Gastroesophageal sphincter (tissue), 4 donors: ENCODE measurements around the gene CAPN10. TPM values are rescaled to one million over a fixed set of nuclear protein-coding genes. Genes with fewer than 3 reads are reported as not detected.
"Not testable (repeated sequence)": the region's sequence is repeated elsewhere in the genome, so short reads cannot be mapped to it uniquely, and the experiment has no call there.

Experiments
- ATAC-seq: fragments of 150-250 bp; one replicate; pipeline ENCODE4 v1.9.1; 2016; ENCODE audit warnings: mild to moderate bottlenecking, moderate library complexity
- H3K27ac ChIP-seq, 4 donors: fragments of 200-600 bp; sonication (generic) in 3 of 4; 1 replicate in 3 of 4; 2 replicates in 1 of 4; pipeline ENCODE4 v1.5.1; 2016 to 2019
- H3K27me3 ChIP-seq: fragments of 200-600 bp; sonication (generic); one replicate; pipeline ENCODE4 v1.5.1; 2019
- H3K36me3 ChIP-seq, 2 donors: fragments of 200-600 bp; sonication (generic); one replicate each; pipeline ENCODE4 v1.5.1; 2019; ENCODE audit warnings: control low read depth in 1 of 2
- H3K4me1 ChIP-seq, 3 donors: fragments of 200-600 bp; sonication (generic); 1 replicate in 2 of 3; 2 replicates in 1 of 3; pipeline ENCODE4 v1.5.1; 2016 to 2019; ENCODE audit warnings: control low read depth in 2 of 3
- H3K4me3 ChIP-seq, 2 donors: fragments of 200-600 bp; sonication (generic); one replicate each; pipeline ENCODE4 v1.5.1; 2019; ENCODE audit warnings: mild to moderate bottlenecking in 1 of 2, moderate library complexity in 1 of 2
- H3K9me3 ChIP-seq, 3 donors: fragments of 200-600 bp; sonication (generic); one replicate each; pipeline ENCODE4 v1.5.1; 2017 to 2019; ENCODE audit warnings: control low read depth in 2 of 3
- EP300 ChIP-seq: sonication (generic); formaldehyde crosslinking; IDR thresholded peaks from one replicate; pipeline ENCODE4 v1.6.1; 2017; ENCODE audit warnings: antibody characterized with exemption, mild to moderate bottlenecking
- POLR2A ChIP-seq, 2 donors: fragments of 450-650 bp; IDR thresholded peaks; one replicate each; pipeline ENCODE4 v1.6.1; 2017; ENCODE audit warnings: antibody characterized with exemption in 2 of 2, mild to moderate bottlenecking in 2 of 2, moderate library complexity in 1 of 2
- POLR2AphosphoS5 ChIP-seq: sonication (generic); formaldehyde crosslinking; IDR thresholded peaks from one replicate; pipeline ENCODE4 v1.6.1; 2017; ENCODE audit warnings: antibody characterized with exemption
- WGBS, 2 donors: methylation state at CpG; one replicate each; pipeline ENCODE4 v1.1.5; 2018; ENCODE audit warnings: low coverage in 1 of 2; 5-methylcytosine and 5-hydroxymethylcytosine counted together
- total RNA-seq, 4 donors: library from RNA; depleted of rRNA; stranded (reverse); fragments of >200 nt; gene quantifications; one replicate each; pipeline ENCODE4 v1.1.0, GENCODE V29; 2016
- TF ChIP-seq, protein P1 (sequence below), 4 experiments: fragments of 200-600 bp in 2 of 4; fragments of 450-650 bp in 2 of 4; sonication (generic) in 1 of 4; IDR thresholded peaks; one replicate each; pipeline ENCODE4 v1.5.1; 2017 to 2019; ENCODE audit warnings: antibody characterized with exemption in 4 of 4, mild to moderate bottlenecking in 2 of 4, moderate library complexity in 2 of 4

The CAPN10 gene
- total RNA-seq, 4 donors from 2014 or later, result 19.2 to 34.7 (median 23.2) TPM

DNA sequence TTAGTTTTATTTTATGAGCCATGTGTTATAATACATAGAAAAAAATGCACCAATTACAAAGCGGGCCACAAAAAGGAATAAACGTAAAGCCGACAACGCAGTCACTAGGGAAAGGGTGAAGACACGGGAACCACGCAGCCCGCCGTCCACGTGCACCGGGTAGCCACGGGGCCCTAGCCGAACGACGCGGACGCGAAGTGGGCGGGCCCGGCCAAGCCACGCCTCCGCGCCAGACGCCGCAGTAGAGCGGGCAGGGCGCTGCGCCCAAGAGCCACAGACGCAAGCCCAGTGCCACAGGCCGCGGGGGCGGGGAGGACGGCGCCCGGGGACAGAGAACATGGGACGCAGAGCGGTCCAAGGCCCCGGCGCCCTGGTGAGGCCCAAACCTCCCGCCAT is 26.5 kb upstream of the CAPN10 start, which contains the start of gene DUSP28:
Gene DUSP28 (plus strand): TSS at position 274 of the 396 bp plus-strand sequence. CDS start 328 bp downstream, outside the sequence.
- H3K27ac ChIP-seq, result peak within 1 kb of the TSS; percentile 90 to 100 (median 100)
- peak; percentile 58 to 74 for TF ChIP-seq POLR2A (IDR thresholded peaks at IDR 0.05)
- peak; percentile 83 for TF ChIP-seq POLR2AphosphoS5
- no peak for TF ChIP-seq EP300
- TF ChIP-seq, protein P1, sequence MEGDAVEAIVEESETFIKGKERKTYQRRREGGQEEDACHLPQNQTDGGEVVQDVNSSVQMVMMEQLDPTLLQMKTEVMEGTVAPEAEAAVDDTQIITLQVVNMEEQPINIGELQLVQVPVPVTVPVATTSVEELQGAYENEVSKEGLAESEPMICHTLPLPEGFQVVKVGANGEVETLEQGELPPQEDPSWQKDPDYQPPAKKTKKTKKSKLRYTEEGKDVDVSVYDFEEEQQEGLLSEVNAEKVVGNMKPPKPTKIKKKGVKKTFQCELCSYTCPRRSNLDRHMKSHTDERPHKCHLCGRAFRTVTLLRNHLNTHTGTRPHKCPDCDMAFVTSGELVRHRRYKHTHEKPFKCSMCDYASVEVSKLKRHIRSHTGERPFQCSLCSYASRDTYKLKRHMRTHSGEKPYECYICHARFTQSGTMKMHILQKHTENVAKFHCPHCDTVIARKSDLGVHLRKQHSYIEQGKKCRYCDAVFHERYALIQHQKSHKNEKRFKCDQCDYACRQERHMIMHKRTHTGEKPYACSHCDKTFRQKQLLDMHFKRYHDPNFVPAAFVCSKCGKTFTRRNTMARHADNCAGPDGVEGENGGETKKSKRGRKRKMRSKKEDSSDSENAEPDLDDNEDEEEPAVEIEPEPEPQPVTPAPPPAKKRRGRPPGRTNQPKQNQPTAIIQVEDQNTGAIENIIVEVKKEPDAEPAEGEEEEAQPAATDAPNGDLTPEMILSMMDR (IDR thresholded peaks at IDR 0.05), result peak in 1 of 4 experiments; percentile 1
- peak within 1 kb of the TSS; percentile 51 to 95 for H3K4me3 ChIP-seq
- H3K36me3 ChIP-seq, result peaks cover 0 to 2% of the 10 kb centered on the region in 2 donors
- H3K4me1 ChIP-seq, result peaks cover 0 to 61% (median 28%) of the 10 kb centered on the region in 3 donors
- H3K27me3 ChIP-seq, result peaks cover 18% of the 10 kb centered on the region
- WGBS, 2 donors, result 1 to 2% methylated on average over 14 to 15 of the region's 39 CpGs
- H3K9me3 ChIP-seq, result no peaks in the 10 kb centered on the region
- ATAC-seq, result peak; percentile 86

DNA sequence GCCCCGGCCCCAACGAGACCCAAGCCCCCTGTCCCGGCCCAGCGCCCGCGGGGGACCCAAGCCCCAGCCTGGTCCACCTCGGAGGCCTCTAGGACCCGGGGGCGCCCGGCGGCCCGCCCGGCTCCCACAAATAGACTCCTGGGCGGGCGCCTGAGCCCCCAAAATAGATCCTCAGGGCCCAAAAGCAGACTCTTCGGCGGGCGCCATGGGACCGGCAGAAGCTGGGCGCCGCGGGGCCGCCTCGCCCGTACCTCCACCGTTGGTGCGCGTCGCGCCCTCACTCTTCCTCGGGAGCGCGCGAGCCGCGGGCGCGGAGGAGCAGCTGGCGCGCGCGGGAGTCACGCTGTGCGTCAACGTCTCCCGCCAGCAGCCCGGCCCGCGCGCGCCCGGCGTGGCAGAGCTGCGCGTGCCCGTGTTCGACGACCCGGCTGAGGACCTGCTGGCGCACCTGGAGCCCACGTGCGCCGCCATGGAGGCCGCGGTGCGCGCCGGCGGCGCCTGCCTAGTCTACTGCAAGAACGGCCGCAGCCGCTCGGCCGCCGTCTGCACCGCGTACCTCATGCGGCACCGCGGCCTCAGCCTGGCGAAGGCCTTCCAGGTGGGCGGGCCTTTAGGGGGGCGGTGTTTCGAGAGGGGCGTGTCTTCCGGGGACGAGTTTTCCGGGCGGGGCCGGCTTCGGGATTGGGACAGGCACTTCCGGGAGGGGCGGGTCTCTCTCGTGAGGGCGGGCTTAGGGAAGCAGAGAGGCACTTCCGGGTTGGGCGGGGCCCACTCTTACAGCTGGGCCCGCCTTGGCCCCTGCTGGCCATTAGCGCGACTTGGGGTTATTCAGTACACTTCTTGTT is 25.8 kb upstream of the CAPN10 start:
- Histone ChIP-seq H3K36me3 (no peaks in the 10 kb centered on the region), H3K9me3 (no peaks in the 10 kb centered on the region), H3K27me3 (peaks cover 16% of the 10 kb centered on the region), H3K4me3 (peak overlapping the region; percentile 51 to 95), H3K27ac (peak overlapping the region; percentile 90 to 100 (median 100)), H3K4me1 (peaks cover 0 to 67% (median 30%) of the 10 kb centered on the region in 3 donors)
- ATAC-seq, result peak; percentile 91
- TF ChIP-seq, protein P1 (IDR thresholded peaks at IDR 0.05), result peak in 2 of 4 experiments; percentile 59 to 60
- TF ChIP-seq EP300 (no peak), POLR2AphosphoS5 (peak; percentile 76), POLR2A (IDR thresholded peaks at IDR 0.05) (peak; percentile 72 to 80)
- 0% methylated on average over 2 to 3 of the region's 101 CpGs for WGBS, 2 donors

DNA sequence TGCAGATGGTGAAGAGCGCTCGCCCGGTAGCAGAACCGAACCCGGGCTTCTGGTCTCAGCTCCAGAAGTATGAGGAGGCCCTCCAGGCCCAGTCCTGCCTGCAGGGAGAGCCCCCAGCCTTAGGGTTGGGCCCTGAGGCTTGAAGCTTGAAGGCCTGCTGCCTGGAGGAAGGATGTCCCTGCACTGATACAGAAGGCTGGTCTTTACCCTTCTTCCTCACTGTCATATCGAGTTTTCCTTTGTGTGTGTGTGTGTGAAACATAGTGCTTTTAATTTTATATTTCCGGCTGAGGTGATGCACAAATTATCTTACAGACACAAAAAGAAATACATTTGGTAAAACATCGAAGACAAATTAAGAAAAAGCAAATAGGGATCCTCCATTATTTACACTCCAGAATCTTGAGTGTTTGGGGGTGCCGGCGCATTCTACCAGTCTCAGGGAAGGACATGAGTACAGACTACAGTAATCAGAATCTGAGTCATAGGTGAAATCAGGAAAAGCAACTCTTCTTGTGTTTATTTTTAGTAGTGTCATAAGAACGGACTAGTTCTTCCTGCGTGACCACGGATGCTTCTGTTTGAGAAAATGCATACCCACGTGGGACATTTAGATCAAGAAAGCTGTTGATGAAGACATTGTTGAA is 25.1 kb upstream of the CAPN10 start:
- TF ChIP-seq POLR2AphosphoS5, result no peak
- no peak for TF ChIP-seq EP300
- TF ChIP-seq, protein P1 (IDR thresholded peaks at IDR 0.05), result peak in 1 of 4 experiments; percentile 46
- no peak for ATAC-seq
- Histone ChIP-seq H3K27ac (peak overlapping the region; percentile 44 to 100 (median 100)), H3K9me3 (no peaks in the 10 kb centered on the region), H3K4me3 (peak overlapping the region; percentile 17 to 95), H3K4me1 (peaks cover 0 to 73% (median 36%) of the 10 kb centered on the region in 3 donors), H3K27me3 (peaks cover 16% of the 10 kb centered on the region), H3K36me3 (no peaks in the 10 kb centered on the region)
- 39% methylated on average over 9 to 12 of the region's 14 CpGs for WGBS, 2 donors

DNA sequence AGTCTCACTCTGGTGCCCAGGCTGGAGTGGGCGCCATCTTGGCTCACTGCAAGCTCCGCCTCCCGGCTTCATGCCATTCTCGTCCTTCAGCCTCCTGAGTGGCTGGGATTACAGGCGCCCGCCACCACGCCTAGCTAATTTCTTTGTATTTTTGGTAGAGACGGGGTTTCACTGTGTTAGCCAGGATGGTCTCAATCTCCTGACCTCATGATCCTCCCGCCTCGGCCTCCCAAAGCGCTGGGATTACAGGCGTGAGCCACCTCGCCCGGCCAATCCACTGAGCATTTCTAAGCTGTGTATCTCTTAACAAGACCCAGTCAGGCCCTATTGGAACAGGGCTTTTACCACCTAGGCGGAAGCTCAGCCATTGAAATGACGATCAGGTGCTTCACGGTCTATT is 23.3 kb upstream of the CAPN10 start:
- not testable (repeated sequence) for ATAC-seq, H3K27me3 ChIP-seq, H3K9me3 ChIP-seq, H3K27ac ChIP-seq, H3K4me3 ChIP-seq, H3K36me3 ChIP-seq
- 97% methylated on average over 6 to 15 of the region's 17 CpGs for WGBS, 2 donors
- H3K4me1 ChIP-seq, result peaks cover 4 to 73% (median 34%) of the 10 kb centered on the region in 3 donors

DNA sequence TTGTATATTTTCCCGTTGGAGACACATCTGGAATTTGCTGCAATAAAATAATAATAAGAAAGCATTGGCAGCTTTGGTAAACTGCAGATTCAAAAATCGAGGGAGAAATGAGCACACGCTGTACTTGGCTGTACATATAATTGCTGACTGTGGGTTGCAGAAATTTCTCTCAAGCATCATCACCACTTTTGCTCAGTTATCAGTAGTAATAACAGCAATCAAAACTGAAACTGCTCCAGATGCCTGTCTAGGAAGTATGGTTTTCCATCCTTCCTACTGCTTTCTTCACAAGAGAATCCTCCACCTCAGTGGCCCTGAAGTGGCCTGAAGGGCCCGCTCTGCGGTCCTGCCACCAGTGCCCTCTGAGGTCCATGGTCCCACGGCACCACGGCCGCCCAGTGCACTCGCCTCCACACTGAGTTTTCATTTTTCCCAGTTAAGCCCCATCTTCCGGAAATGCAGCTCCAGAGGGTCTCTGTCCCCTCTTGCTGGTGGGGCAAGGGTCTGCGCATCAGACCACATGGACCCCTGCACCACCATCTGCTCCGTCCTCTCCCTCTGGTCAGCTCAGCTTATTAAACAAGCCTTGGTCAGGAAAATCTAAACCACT is 22.5 kb upstream of the CAPN10 start:
- WGBS, 2 donors, result 91 to 95% methylated on average over 7 to 9 of the region's 12 CpGs
- Histone ChIP-seq H3K4me3 (no peak overlapping the region), H3K27ac (peak overlapping the region in 1 of 4 donors; percentile 17), H3K9me3 (no peaks in the 10 kb centered on the region), H3K4me1 (peaks cover 4 to 67% (median 34%) of the 10 kb centered on the region in 3 donors), H3K36me3 (no peaks in the 10 kb centered on the region), H3K27me3 (no peaks in the 10 kb centered on the region)
- TF ChIP-seq POLR2A (IDR thresholded peaks at IDR 0.05) (no peak), POLR2AphosphoS5 (no peak), EP300 (no peak)
- TF ChIP-seq, protein P1 (IDR thresholded peaks at IDR 0.05), result no peak
- no peak for ATAC-seq
